HepG2 (cell line): Measurements from ENCODE around the gene SMARCA4. TPM values are rescaled to one million over a fixed set of nuclear protein-coding genes. Genes with fewer than 3 reads are reported as not detected.
A peak's percentile ranks its signal among the peaks of the same experiment; 100 is the strongest.

ENCODE experiments used
- CBX1 ChIP-seq: IDR thresholded peaks from one replicate; pipeline ENCODE4 v1.6.1; 2016; ENCODE audit warnings: antibody characterized with exemption, low read depth
- CENPT ChIP-seq: sonication (generic); formaldehyde crosslinking; IDR thresholded peaks from 2 replicates; pipeline ENCODE4 v1.8.0; 2022; ENCODE audit warnings: low read depth, mild to moderate bottlenecking, moderate library complexity, missing genetic modification reagents
- CREM ChIP-seq, 2 experiments: sonication (generic) in 1 of 2; formaldehyde crosslinking in 1 of 2; IDR thresholded peaks; 2 replicates each; pipeline versions ENCODE4 v1.4.0 to v1.6.1; 2016 to 2020; ENCODE audit warnings: antibody characterized with exemption in 1 of 2, mild to moderate bottlenecking in 1 of 2, missing genetic modification reagents in 1 of 2
- FLYWCH1 ChIP-seq: sonication (generic); formaldehyde crosslinking; IDR thresholded peaks from 2 replicates; pipeline ENCODE4 v1.8.1; 2023; ENCODE audit warnings: mild to moderate bottlenecking, missing genetic modification reagents
- FOXP1 ChIP-seq, 2 experiments: fragments of 450-650 bp in 1 of 2; IDR thresholded peaks; 2 replicates each; pipeline ENCODE4 v1.6.1; 2017 to 2018; ENCODE audit warnings: antibody characterized with exemption in 1 of 2
- HOXD1 ChIP-seq: sonication (generic); formaldehyde crosslinking; IDR thresholded peaks from 2 replicates; pipeline ENCODE4 v1.5.0; 2020; ENCODE audit warnings: missing genetic modification reagents
- IRX3 ChIP-seq: sonication (generic); formaldehyde crosslinking; IDR thresholded peaks from 2 replicates; pipeline ENCODE4 v1.8.1; 2023; ENCODE audit warnings: mild to moderate bottlenecking, low read depth, missing genetic modification reagents, borderline replicate concordance
- MEIS2 ChIP-seq: sonication (generic); formaldehyde crosslinking; IDR thresholded peaks from 2 replicates; pipeline ENCODE4 v1.9.0; 2021; ENCODE audit warnings: mild to moderate bottlenecking, missing genetic modification reagents
- NR3C1 ChIP-seq: sonication (generic); formaldehyde crosslinking; IDR thresholded peaks from 2 replicates; pipeline ENCODE4 v1.4.0; 2020; ENCODE audit warnings: missing genetic modification reagents
- TCF12 ChIP-seq, 2 experiments: fragments of 450-650 bp in 1 of 2; sonication (generic) in 1 of 2; formaldehyde crosslinking in 1 of 2; IDR thresholded peaks; 2 replicates each; pipeline versions ENCODE4 v1.6.1 to v1.8.0; 2017 to 2022; ENCODE audit warnings: antibody characterized with exemption in 1 of 2, mild to moderate bottlenecking in 1 of 2, missing genetic modification reagents in 1 of 2, moderate library complexity in 1 of 2
- TEAD2 ChIP-seq: sonication (generic); formaldehyde crosslinking; IDR thresholded peaks from 2 replicates; pipeline ENCODE4 v1.9.0; 2021; ENCODE audit warnings: missing genetic modification reagents
- TOE1 ChIP-seq: sonication (generic); formaldehyde crosslinking; IDR thresholded peaks from 2 replicates; pipeline ENCODE4 v1.4.0; 2020; ENCODE audit warnings: mild to moderate bottlenecking, missing genetic modification reagents
- ZMYM4 ChIP-seq: sonication (generic); formaldehyde crosslinking; IDR thresholded peaks from 2 replicates; pipeline ENCODE4 v1.8.1; 2023; ENCODE audit warnings: mild to moderate bottlenecking, missing genetic modification reagents
- ZNF616 ChIP-seq: sonication (generic); formaldehyde crosslinking; IDR thresholded peaks from 2 replicates; pipeline ENCODE4 v1.5.0; 2020; ENCODE audit warnings: low read depth, mild to moderate bottlenecking, missing genetic modification reagents
- polyA plus RNA-seq, 8 experiments: library from polyadenylated mRNA; depleted of rRNA in 3 of 8; stranded (reverse) in 7 of 8; unstranded in 1 of 8; fragments of >200 nt; fragmentation: Illumina TruSeq in 4 of 8; extraction: Trizol in 4 of 8; gene quantifications; 2 replicates each; pipeline versions ENCODE4 v1.2.1 to v1.2.3, GENCODE V29; 2011 to 2016; ENCODE audit warnings: low read depth in 4 of 8, missing spikeins in 1 of 8, mixed read lengths in 1 of 8; ENCODE audit not compliant: insufficient read depth in 1 of 8
- total RNA-seq, 5 experiments: library from RNA; depleted of rRNA; stranded (reverse); fragments of >200 nt; fragmentation: Illumina TruSeq; extraction: Trizol; gene quantifications; 2 replicates each; pipeline ENCODE4 v1.2.3, GENCODE V29; 2016; ENCODE audit warnings: low read depth in 1 of 5
- TF ChIP-seq, protein P1 (sequence below): sonication (generic); formaldehyde crosslinking; IDR thresholded peaks from 2 replicates; pipeline ENCODE4 v1.4.0; 2020; ENCODE audit warnings: missing genetic modification reagents, borderline replicate concordance
- TF ChIP-seq, protein P2 (sequence below): sonication (generic); formaldehyde crosslinking; IDR thresholded peaks from 2 replicates; pipeline ENCODE4 v1.5.1; 2020; ENCODE audit warnings: missing genetic modification reagents, mild to moderate bottlenecking, borderline replicate concordance
- TF ChIP-seq, protein P3 (sequence below): sonication (generic); formaldehyde crosslinking; IDR thresholded peaks from 2 replicates; pipeline ENCODE4 v1.8.1; 2022; ENCODE audit warnings: mild to moderate bottlenecking, missing genetic modification reagents
- TF ChIP-seq, protein P4 (sequence below): sonication (generic); formaldehyde crosslinking; IDR thresholded peaks from 2 replicates; pipeline ENCODE4 v1.4.0; 2020; ENCODE audit warnings: missing genetic modification reagents, mild to moderate bottlenecking, borderline replicate concordance
- TF ChIP-seq, protein P5 (sequence below): sonication (generic); formaldehyde crosslinking; IDR thresholded peaks from 2 replicates; pipeline ENCODE4 v1.5.0; 2020; ENCODE audit warnings: missing genetic modification reagents

The SMARCA4 gene
- total and polyA plus RNA-seq, 2 of the 13 experiments (the other 11 are each of a cell fraction or from before 2014, with no cell fraction given), result 25.4 to 45.9 TPM

DNA sequence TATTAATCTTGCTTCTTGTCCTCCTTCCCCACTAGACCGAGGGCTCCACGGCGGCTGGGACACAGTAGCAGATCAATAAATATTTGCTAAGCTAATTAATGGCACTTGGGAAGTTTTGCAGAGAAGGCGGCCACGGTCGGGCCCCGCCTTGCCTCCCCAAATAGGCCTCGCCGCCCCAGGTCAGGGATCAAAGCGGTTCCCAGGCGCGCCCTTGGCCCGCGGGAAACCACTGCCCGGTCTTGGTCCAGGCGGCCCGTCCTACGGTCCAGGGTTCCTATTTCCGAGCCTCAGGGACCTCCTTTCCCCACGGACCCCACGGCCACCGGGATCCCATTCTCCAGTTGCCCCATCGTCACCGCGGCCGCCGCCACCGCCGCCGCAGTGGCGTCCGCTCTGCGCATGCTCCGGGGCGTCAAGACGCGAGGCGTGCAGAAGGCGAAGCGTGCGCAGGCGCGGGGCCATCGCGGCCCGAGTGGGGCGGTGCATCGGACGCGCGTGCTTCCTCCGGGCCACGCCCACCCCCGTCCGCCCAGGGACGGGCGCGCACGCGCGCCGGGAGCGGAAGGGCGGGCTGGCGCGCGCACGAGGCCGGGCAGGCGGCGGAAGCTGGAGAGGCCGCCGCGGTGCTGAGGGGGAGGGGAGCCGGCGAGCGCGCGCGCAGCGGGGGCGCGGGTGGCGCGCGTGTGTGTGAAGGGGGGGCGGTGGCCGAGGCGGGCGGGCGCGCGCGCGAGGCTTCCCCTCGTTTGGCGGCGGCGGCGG lies at the start of gene SMARCA4 (continued):
- TF ChIP-seq HOXD1 (CRISPR knock-in tag), result 0 out of 2 replicates have a peak, but pooled peaks have one; percentile 17
- TF ChIP-seq, protein P1, sequence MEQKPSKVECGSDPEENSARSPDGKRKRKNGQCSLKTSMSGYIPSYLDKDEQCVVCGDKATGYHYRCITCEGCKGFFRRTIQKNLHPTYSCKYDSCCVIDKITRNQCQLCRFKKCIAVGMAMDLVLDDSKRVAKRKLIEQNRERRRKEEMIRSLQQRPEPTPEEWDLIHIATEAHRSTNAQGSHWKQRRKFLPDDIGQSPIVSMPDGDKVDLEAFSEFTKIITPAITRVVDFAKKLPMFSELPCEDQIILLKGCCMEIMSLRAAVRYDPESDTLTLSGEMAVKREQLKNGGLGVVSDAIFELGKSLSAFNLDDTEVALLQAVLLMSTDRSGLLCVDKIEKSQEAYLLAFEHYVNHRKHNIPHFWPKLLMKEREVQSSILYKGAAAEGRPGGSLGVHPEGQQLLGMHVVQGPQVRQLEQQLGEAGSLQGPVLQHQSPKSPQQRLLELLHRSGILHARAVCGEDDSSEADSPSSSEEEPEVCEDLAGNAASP, result peak; percentile 37; the same call in 1 of the 2 replicates
- TF ChIP-seq TEAD2, result no peak
- TF ChIP-seq, protein P2, sequence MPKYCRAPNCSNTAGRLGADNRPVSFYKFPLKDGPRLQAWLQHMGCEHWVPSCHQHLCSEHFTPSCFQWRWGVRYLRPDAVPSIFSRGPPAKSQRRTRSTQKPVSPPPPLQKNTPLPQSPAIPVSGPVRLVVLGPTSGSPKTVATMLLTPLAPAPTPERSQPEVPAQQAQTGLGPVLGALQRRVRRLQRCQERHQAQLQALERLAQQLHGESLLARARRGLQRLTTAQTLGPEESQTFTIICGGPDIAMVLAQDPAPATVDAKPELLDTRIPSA, result no peak
- no peak for TF ChIP-seq CBX1
- TF ChIP-seq ZMYM4 (CRISPR knock-in tag), result no peak
- TF ChIP-seq MEIS2, result no peak; the same call in 1 of the 2 replicates
- TF ChIP-seq TCF12 (IDR thresholded peaks at IDR 0.05), result no peak
- peak; percentile 67; the same call in 1 of the 2 replicates for TF ChIP-seq TCF12 (CRISPR knock-in tag; IDR thresholded peaks at IDR 0.05)
- TF ChIP-seq, protein P3, sequence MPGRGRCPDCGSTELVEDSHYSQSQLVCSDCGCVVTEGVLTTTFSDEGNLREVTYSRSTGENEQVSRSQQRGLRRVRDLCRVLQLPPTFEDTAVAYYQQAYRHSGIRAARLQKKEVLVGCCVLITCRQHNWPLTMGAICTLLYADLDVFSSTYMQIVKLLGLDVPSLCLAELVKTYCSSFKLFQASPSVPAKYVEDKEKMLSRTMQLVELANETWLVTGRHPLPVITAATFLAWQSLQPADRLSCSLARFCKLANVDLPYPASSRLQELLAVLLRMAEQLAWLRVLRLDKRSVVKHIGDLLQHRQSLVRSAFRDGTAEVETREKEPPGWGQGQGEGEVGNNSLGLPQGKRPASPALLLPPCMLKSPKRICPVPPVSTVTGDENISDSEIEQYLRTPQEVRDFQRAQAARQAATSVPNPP (CRISPR knock-in tag), result no peak; the same call in 1 of the 2 replicates
- TF ChIP-seq FOXP1 (IDR thresholded peaks at IDR 0.05), result no peak
- TF ChIP-seq FOXP1 (CRISPR knock-in tag; IDR thresholded peaks at IDR 0.05), result 0 out of 2 replicates have a peak, but pooled peaks have one; percentile 4
- TF ChIP-seq FLYWCH1 (CRISPR knock-in tag), result no peak
- TF ChIP-seq CREM (IDR thresholded peaks at IDR 0.05), result no peak
- no peak for TF ChIP-seq CREM (CRISPR knock-in tag; IDR thresholded peaks at IDR 0.05)
- TF ChIP-seq, protein P4, sequence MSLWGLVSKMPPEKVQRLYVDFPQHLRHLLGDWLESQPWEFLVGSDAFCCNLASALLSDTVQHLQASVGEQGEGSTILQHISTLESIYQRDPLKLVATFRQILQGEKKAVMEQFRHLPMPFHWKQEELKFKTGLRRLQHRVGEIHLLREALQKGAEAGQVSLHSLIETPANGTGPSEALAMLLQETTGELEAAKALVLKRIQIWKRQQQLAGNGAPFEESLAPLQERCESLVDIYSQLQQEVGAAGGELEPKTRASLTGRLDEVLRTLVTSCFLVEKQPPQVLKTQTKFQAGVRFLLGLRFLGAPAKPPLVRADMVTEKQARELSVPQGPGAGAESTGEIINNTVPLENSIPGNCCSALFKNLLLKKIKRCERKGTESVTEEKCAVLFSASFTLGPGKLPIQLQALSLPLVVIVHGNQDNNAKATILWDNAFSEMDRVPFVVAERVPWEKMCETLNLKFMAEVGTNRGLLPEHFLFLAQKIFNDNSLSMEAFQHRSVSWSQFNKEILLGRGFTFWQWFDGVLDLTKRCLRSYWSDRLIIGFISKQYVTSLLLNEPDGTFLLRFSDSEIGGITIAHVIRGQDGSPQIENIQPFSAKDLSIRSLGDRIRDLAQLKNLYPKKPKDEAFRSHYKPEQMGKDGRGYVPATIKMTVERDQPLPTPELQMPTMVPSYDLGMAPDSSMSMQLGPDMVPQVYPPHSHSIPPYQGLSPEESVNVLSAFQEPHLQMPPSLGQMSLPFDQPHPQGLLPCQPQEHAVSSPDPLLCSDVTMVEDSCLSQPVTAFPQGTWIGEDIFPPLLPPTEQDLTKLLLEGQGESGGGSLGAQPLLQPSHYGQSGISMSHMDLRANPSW (CRISPR knock-in tag), result no peak
- no peak; the same call in 1 of the 2 replicates for TF ChIP-seq CENPT
- TF ChIP-seq, protein P5, sequence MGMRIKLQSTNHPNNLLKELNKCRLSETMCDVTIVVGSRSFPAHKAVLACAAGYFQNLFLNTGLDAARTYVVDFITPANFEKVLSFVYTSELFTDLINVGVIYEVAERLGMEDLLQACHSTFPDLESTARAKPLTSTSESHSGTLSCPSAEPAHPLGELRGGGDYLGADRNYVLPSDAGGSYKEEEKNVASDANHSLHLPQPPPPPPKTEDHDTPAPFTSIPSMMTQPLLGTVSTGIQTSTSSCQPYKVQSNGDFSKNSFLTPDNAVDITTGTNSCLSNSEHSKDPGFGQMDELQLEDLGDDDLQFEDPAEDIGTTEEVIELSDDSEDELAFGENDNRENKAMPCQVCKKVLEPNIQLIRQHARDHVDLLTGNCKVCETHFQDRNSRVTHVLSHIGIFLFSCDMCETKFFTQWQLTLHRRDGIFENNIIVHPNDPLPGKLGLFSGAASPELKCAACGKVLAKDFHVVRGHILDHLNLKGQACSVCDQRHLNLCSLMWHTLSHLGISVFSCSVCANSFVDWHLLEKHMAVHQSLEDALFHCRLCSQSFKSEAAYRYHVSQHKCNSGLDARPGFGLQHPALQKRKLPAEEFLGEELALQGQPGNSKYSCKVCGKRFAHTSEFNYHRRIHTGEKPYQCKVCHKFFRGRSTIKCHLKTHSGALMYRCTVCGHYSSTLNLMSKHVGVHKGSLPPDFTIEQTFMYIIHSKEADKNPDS (CRISPR knock-in tag), result no peak
- TF ChIP-seq IRX3, result no peak; the same call in 1 of the 2 replicates
- TF ChIP-seq ZNF616, result peak; percentile 87
- TF ChIP-seq TOE1, result no peak
- TF ChIP-seq NR3C1 (CRISPR knock-in tag), result no peak
